ENCODE data around the gene CCR5AS.

The CCR5AS gene

DNA sequence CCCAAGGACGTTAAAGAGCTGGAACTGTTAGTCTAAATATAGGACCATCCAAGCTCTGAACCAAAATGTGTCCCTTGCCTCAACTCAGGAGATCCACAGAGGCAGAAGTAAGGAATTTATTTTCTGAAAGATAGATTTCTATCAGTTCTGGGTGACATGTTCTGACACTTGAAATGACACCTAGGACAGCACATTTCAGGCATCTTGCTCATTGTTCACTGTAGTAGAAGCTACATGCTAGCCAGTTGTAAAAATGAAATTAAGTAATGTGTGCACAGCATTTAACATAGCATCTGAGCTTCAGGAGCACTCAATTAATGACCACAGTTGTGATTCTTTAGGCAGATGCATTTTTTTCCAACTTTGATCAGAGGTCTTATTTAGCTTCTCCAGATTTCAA, 52.4 kb downstream of the CCR5AS start:
- H3K4me3 Mint-ChIP-seq (ENCODE audit: unreplicated experiment): no peak overlapping the region
- no peaks in the 10 kb centered on the region for H3K27me3 Mint-ChIP-seq (ENCODE audit: unreplicated experiment)
- peaks cover 2% of the 10 kb centered on the region for H3K4me1 Mint-ChIP-seq (ENCODE audit: unreplicated experiment)
- no peak overlapping the region for H3K27ac Mint-ChIP-seq (ENCODE audit: unreplicated experiment)
- no peaks in the 10 kb centered on the region for H3K9me3 Mint-ChIP-seq (ENCODE audit: unreplicated experiment)
- no peaks in the 10 kb centered on the region for H3K36me3 Mint-ChIP-seq (ENCODE audit: low read depth, unreplicated experiment)
- TF ChIP-seq, protein P1, sequence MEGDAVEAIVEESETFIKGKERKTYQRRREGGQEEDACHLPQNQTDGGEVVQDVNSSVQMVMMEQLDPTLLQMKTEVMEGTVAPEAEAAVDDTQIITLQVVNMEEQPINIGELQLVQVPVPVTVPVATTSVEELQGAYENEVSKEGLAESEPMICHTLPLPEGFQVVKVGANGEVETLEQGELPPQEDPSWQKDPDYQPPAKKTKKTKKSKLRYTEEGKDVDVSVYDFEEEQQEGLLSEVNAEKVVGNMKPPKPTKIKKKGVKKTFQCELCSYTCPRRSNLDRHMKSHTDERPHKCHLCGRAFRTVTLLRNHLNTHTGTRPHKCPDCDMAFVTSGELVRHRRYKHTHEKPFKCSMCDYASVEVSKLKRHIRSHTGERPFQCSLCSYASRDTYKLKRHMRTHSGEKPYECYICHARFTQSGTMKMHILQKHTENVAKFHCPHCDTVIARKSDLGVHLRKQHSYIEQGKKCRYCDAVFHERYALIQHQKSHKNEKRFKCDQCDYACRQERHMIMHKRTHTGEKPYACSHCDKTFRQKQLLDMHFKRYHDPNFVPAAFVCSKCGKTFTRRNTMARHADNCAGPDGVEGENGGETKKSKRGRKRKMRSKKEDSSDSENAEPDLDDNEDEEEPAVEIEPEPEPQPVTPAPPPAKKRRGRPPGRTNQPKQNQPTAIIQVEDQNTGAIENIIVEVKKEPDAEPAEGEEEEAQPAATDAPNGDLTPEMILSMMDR (IDR thresholded peaks at IDR 0.05; ENCODE audit: unreplicated experiment): no peak
- DNase-seq (ENCODE audit: low spot score): no peak

DNA sequence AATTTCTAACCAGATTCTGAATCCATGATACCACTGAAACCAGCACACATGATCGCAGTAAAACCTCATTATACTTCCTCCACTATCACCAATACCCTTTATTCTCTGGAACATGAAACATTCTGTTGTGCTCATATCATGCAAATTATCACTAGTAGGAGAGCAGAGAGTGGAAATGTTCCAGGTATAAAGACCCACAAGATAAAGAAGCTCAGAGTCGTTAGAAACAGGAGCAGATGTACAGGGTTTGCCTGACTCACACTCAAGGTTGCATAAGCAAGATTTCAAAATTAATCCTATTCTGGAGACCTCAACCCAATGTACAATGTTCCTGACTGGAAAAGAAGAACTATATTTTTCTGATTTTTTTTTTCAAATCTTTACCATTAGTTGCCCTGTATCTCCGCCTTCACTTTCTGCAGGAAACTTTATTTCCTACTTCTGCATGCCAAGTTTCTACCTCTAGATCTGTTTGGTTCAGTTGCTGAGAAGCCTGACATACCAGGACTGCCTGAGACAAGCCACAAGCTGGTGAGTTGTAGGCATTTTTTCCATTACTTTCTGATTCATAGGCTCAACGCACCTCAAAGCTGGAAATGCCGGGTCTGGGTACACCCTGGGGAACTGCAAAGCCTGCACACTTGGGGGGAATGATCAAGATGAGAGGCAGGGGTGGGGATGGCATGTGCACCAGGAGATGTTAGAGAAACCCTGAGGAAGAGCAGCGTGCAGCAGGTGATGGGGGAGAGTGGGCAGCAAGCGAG, 53.0 kb downstream of the CCR5AS start, which contains the start of gene CCR2:
Gene CCR2, plus strand, starts transcription at position 465 of the 764 bp plus-strand sequence. CDS start 3,417 bp downstream, outside the sequence.
- H3K4me1 Mint-ChIP-seq (ENCODE audit: unreplicated experiment): peaks cover 2% of the 10 kb centered on the region
- TF ChIP-seq, protein P1 (IDR thresholded peaks at IDR 0.05; ENCODE audit: unreplicated experiment): no peak
- DNase-seq (ENCODE audit: low spot score): no peak
- H3K27ac Mint-ChIP-seq (ENCODE audit: unreplicated experiment): no peak within 1 kb of the TSS
- H3K27me3 Mint-ChIP-seq (ENCODE audit: unreplicated experiment): no peaks in the 10 kb centered on the region
- H3K9me3 Mint-ChIP-seq (ENCODE audit: unreplicated experiment): no peaks in the 10 kb centered on the region
- H3K4me3 Mint-ChIP-seq (ENCODE audit: unreplicated experiment): no peak within 1 kb of the TSS
- no peaks in the 10 kb centered on the region for H3K36me3 Mint-ChIP-seq (ENCODE audit: low read depth, unreplicated experiment)

DNA sequence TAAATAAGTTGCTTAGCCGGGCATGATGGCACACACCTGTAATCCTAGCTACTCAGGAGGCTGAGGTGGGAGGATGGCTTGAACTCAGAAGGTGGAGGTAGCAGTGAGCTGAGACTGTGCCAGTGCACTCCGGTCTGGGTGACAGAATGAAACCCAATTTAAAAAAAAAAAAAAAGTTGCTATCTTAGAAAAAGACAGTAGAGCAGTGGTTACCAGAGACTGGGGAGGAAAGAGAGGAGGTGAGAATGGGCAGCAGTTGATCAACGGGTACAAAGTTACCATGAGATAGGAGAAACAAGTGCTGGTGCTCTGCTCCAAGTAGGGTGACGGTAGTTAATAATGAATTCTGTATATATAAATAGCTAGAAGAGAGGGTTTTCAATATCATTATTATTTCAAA, 53.8 kb downstream of the CCR5AS start:
- no peak for DNase-seq (ENCODE audit: low spot score)
- H3K4me1 Mint-ChIP-seq (ENCODE audit: unreplicated experiment): peaks cover 2% of the 10 kb centered on the region
- TF ChIP-seq, protein P1 (IDR thresholded peaks at IDR 0.05; ENCODE audit: unreplicated experiment): no peak
- H3K27me3 Mint-ChIP-seq (ENCODE audit: unreplicated experiment): no peaks in the 10 kb centered on the region
- H3K36me3 Mint-ChIP-seq (ENCODE audit: low read depth, unreplicated experiment): no peaks in the 10 kb centered on the region
- no peaks in the 10 kb centered on the region for H3K9me3 Mint-ChIP-seq (ENCODE audit: unreplicated experiment)
- H3K4me3 Mint-ChIP-seq (ENCODE audit: unreplicated experiment): no peak overlapping the region
- no peak overlapping the region for H3K27ac Mint-ChIP-seq (ENCODE audit: unreplicated experiment)

DNA sequence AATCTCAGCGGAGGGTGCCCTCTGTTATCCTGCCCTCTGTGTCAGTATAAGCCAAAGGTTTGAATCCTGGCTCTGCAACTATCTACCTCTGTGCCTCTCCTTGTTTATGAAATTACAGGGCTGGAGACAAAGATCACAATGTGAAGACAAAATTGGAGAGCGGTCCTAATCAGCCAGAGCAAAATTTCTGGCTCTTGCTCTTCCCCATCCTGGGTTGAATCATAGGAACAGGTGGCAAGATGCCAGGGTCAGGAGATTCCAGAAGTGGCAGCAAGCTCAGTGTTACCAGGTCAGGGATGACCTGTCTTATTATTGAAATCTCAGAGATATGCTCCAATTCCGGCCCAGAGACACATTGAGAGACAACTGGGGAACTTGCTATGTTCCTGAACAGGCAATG, 55.2 kb downstream of the CCR5AS start:
- Mint-ChIP-seq H3K9me3 (ENCODE audit: unreplicated experiment) (no peaks in the 10 kb centered on the region), H3K27me3 (ENCODE audit: unreplicated experiment) (no peaks in the 10 kb centered on the region), H3K36me3 (ENCODE audit: low read depth, unreplicated experiment) (no peaks in the 10 kb centered on the region), H3K4me1 (ENCODE audit: unreplicated experiment) (peaks cover 2% of the 10 kb centered on the region), H3K4me3 (ENCODE audit: unreplicated experiment) (no peak overlapping the region), H3K27ac (ENCODE audit: unreplicated experiment) (no peak overlapping the region)
- no peak for DNase-seq (ENCODE audit: low spot score)
- TF ChIP-seq, protein P1 (IDR thresholded peaks at IDR 0.05; ENCODE audit: unreplicated experiment): no peak

DNA sequence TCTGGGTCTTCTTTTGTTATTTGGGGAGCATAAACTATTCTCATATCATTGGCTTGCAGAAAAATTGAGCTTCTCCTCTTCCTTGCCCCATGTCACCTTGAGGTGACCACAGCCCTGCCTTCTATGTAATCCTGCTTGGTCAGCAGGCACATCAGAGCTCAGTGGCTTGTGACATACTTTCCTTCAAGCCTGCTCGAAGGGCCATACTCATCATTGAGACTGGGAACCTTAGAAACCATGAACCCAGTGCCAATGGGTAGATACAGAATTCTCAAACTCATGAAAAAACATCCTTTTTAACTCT, 56.7 kb downstream of the CCR5AS start:
- no peaks in the 10 kb centered on the region for H3K9me3 Mint-ChIP-seq (ENCODE audit: unreplicated experiment)
- no peak overlapping the region for H3K27ac Mint-ChIP-seq (ENCODE audit: unreplicated experiment)
- no peak for DNase-seq (ENCODE audit: low spot score)
- peaks cover 2% of the 10 kb centered on the region for H3K4me1 Mint-ChIP-seq (ENCODE audit: unreplicated experiment)
- H3K36me3 Mint-ChIP-seq (ENCODE audit: low read depth, unreplicated experiment): no peaks in the 10 kb centered on the region
- H3K27me3 Mint-ChIP-seq (ENCODE audit: unreplicated experiment): no peaks in the 10 kb centered on the region
- TF ChIP-seq, protein P1 (IDR thresholded peaks at IDR 0.05; ENCODE audit: unreplicated experiment): no peak
- no peak overlapping the region for H3K4me3 Mint-ChIP-seq (ENCODE audit: unreplicated experiment)
